ENCODE data around the gene SLC5A12. TPM values are rescaled to one million over a fixed set of nuclear protein-coding genes. Genes with fewer than 3 reads are reported as not detected.

SLC5A12 gene
- total RNA-seq, 1 experiment from 2014 or later: not detected

GRCh38 chr11:26734691-26735090 lies 12.8 kb upstream of the SLC5A12 start:
- H3K27ac ChIP-seq (ENCODE audit: low read length): no peak overlapping the region
- no peaks in the 10 kb centered on the region for H3K27me3 ChIP-seq (ENCODE audit: low read length)
- no peak for DNase-seq
- H3K79me2 ChIP-seq (ENCODE audit: low read length): no peaks in the 10 kb centered on the region
- no peak overlapping the region for H2AFZ ChIP-seq (ENCODE audit: low read length)
- no peaks in the 10 kb centered on the region for H3K9me2 ChIP-seq (replicated peaks; ENCODE audit: insufficient read depth, low read length)
- no peak overlapping the region for H3K9ac ChIP-seq (ENCODE audit: low read length)
- no peak overlapping the region for H3K4me3 ChIP-seq (ENCODE audit: low read length)
- H3K4me1 ChIP-seq (ENCODE audit: low read length): no peaks in the 10 kb centered on the region
- no peaks in the 10 kb centered on the region for H4K20me1 ChIP-seq (ENCODE audit: insufficient read depth, low read depth, low read length)
- H3K36me3 ChIP-seq (ENCODE audit: insufficient read depth, low read length): no peaks in the 10 kb centered on the region
- no peaks in the 10 kb centered on the region for H3K9me3 ChIP-seq (ENCODE audit: low read length)
- no peak overlapping the region for H3K4me2 ChIP-seq (ENCODE audit: low read depth, low read length, poor library complexity, severe bottlenecking)

- H3K79me2 ChIP-seq (ENCODE audit: low read length): no peaks in the 10 kb centered on the region
- no peak overlapping the region for H3K27ac ChIP-seq (ENCODE audit: low read length)
These were observed 9.2 kb upstream of the SLC5A12 start for GRCh38 chr11:26731084-26731456.

GRCh38 chr11:26730414-26731083 lies 8.7 kb upstream of the SLC5A12 start:
- Histone ChIP-seq H3K4me2 (ENCODE audit: low read depth, low read length, poor library complexity, severe bottlenecking) (no peak overlapping the region), H3K27me3 (ENCODE audit: low read length) (no peaks in the 10 kb centered on the region), H2AFZ (ENCODE audit: low read length) (no peak overlapping the region), H3K9me3 (ENCODE audit: low read length) (no peaks in the 10 kb centered on the region), H3K79me2 (ENCODE audit: low read length) (no peaks in the 10 kb centered on the region), H3K4me1 (ENCODE audit: low read length) (no peaks in the 10 kb centered on the region), H3K27ac (ENCODE audit: low read length) (no peak overlapping the region), H3K4me3 (ENCODE audit: low read length) (no peak overlapping the region), H3K9ac (ENCODE audit: low read length) (no peak overlapping the region), H3K9me2 (replicated peaks; ENCODE audit: insufficient read depth, low read length) (no peaks in the 10 kb centered on the region), H4K20me1 (ENCODE audit: insufficient read depth, low read depth, low read length) (no peaks in the 10 kb centered on the region), H3K36me3 (ENCODE audit: insufficient read depth, low read length) (no peaks in the 10 kb centered on the region)
- DNase-seq: no peak

More at GRCh38 chr11:26731084-26731456, 9.2 kb upstream of the SLC5A12 start:
- Histone ChIP-seq H2AFZ (ENCODE audit: low read length) (no peak overlapping the region), H3K4me2 (ENCODE audit: low read depth, low read length, poor library complexity, severe bottlenecking) (no peak overlapping the region), H3K4me3 (ENCODE audit: low read length) (no peak overlapping the region), H3K9ac (ENCODE audit: low read length) (no peak overlapping the region), H4K20me1 (ENCODE audit: insufficient read depth, low read depth, low read length) (no peaks in the 10 kb centered on the region), H3K4me1 (ENCODE audit: low read length) (no peaks in the 10 kb centered on the region), H3K9me2 (replicated peaks; ENCODE audit: insufficient read depth, low read length) (no peaks in the 10 kb centered on the region), H3K9me3 (ENCODE audit: low read length) (no peaks in the 10 kb centered on the region), H3K36me3 (ENCODE audit: insufficient read depth, low read length) (no peaks in the 10 kb centered on the region), H3K27me3 (ENCODE audit: low read length) (no peaks in the 10 kb centered on the region)
- DNase-seq: no peak

GRCh38 chr11:26729284-26729683 lies 7.4 kb upstream of the SLC5A12 start:
- DNase-seq: no peak
- no peak overlapping the region for H3K4me3 ChIP-seq (ENCODE audit: low read length)
- no peak overlapping the region for H3K9ac ChIP-seq (ENCODE audit: low read length)

GRCh38 chr11:26726960-26727359 lies 5.1 kb upstream of the SLC5A12 start:
- Histone ChIP-seq H3K4me1 (ENCODE audit: low read length) (no peaks in the 10 kb centered on the region), H3K4me2 (ENCODE audit: low read depth, low read length, poor library complexity, severe bottlenecking) (no peak overlapping the region), H3K79me2 (ENCODE audit: low read length) (no peaks in the 10 kb centered on the region), H3K27ac (ENCODE audit: low read length) (no peak overlapping the region), H3K9ac (ENCODE audit: low read length) (no peak overlapping the region), H3K9me3 (ENCODE audit: low read length) (no peaks in the 10 kb centered on the region), H3K4me3 (ENCODE audit: low read length) (no peak overlapping the region), H3K27me3 (ENCODE audit: low read length) (no peaks in the 10 kb centered on the region), H2AFZ (ENCODE audit: low read length) (no peak overlapping the region), H3K36me3 (ENCODE audit: insufficient read depth, low read length) (no peaks in the 10 kb centered on the region), H4K20me1 (ENCODE audit: insufficient read depth, low read depth, low read length) (no peaks in the 10 kb centered on the region), H3K9me2 (replicated peaks; ENCODE audit: insufficient read depth, low read length) (no peaks in the 10 kb centered on the region)
- no peak for DNase-seq

More at GRCh38 chr11:26729284-26729683, 7.4 kb upstream of the SLC5A12 start:
- Histone ChIP-seq H3K9me2 (replicated peaks; ENCODE audit: insufficient read depth, low read length) (no peaks in the 10 kb centered on the region), H2AFZ (ENCODE audit: low read length) (no peak overlapping the region), H3K27ac (ENCODE audit: low read length) (no peak overlapping the region), H3K27me3 (ENCODE audit: low read length) (no peaks in the 10 kb centered on the region), H3K79me2 (ENCODE audit: low read length) (no peaks in the 10 kb centered on the region), H3K4me2 (ENCODE audit: low read depth, low read length, poor library complexity, severe bottlenecking) (no peak overlapping the region), H3K36me3 (ENCODE audit: insufficient read depth, low read length) (no peaks in the 10 kb centered on the region), H3K9me3 (ENCODE audit: low read length) (no peaks in the 10 kb centered on the region), H4K20me1 (ENCODE audit: insufficient read depth, low read depth, low read length) (no peaks in the 10 kb centered on the region), H3K4me1 (ENCODE audit: low read length) (no peaks in the 10 kb centered on the region)

- Histone ChIP-seq H4K20me1 (ENCODE audit: insufficient read depth, low read depth, low read length) (no peaks in the 10 kb centered on the region), H3K4me2 (ENCODE audit: low read depth, low read length, poor library complexity, severe bottlenecking) (no peak overlapping the region), H3K36me3 (ENCODE audit: insufficient read depth, low read length) (no peaks in the 10 kb centered on the region), H2AFZ (ENCODE audit: low read length) (no peak overlapping the region), H3K27ac (ENCODE audit: low read length) (no peak overlapping the region), H3K4me3 (ENCODE audit: low read length) (no peak overlapping the region), H3K79me2 (ENCODE audit: low read length) (no peaks in the 10 kb centered on the region), H3K4me1 (ENCODE audit: low read length) (no peaks in the 10 kb centered on the region), H3K9ac (ENCODE audit: low read length) (no peak overlapping the region), H3K9me3 (ENCODE audit: low read length) (no peaks in the 10 kb centered on the region), H3K9me2 (replicated peaks; ENCODE audit: insufficient read depth, low read length) (no peaks in the 10 kb centered on the region), H3K27me3 (ENCODE audit: low read length) (no peaks in the 10 kb centered on the region)
- DNase-seq: no peak
These were observed 1.9 kb downstream of the SLC5A12 start for GRCh38 chr11:26719998-26720397.

- Histone ChIP-seq H3K9me3 (ENCODE audit: low read length) (no peaks in the 10 kb centered on the region), H3K27me3 (ENCODE audit: low read length) (no peaks in the 10 kb centered on the region), H3K27ac (ENCODE audit: low read length) (no peak overlapping the region), H3K9ac (ENCODE audit: low read length) (no peak overlapping the region), H3K4me3 (ENCODE audit: low read length) (no peak overlapping the region), H3K36me3 (ENCODE audit: insufficient read depth, low read length) (no peaks in the 10 kb centered on the region), H3K4me1 (ENCODE audit: low read length) (no peaks in the 10 kb centered on the region), H2AFZ (ENCODE audit: low read length) (no peak overlapping the region), H3K9me2 (replicated peaks; ENCODE audit: insufficient read depth, low read length) (no peaks in the 10 kb centered on the region), H3K79me2 (ENCODE audit: low read length) (no peaks in the 10 kb centered on the region), H3K4me2 (ENCODE audit: low read depth, low read length, poor library complexity, severe bottlenecking) (no peak overlapping the region), H4K20me1 (ENCODE audit: insufficient read depth, low read depth, low read length) (no peaks in the 10 kb centered on the region)
- DNase-seq: no peak
These were observed 2.4 kb downstream of the SLC5A12 start for GRCh38 chr11:26719289-26719973.

- Histone ChIP-seq H3K4me3 (ENCODE audit: low read length) (no peak overlapping the region), H3K36me3 (ENCODE audit: insufficient read depth, low read length) (no peaks in the 10 kb centered on the region), H2AFZ (ENCODE audit: low read length) (no peak overlapping the region), H3K9me2 (replicated peaks; ENCODE audit: insufficient read depth, low read length) (no peaks in the 10 kb centered on the region), H4K20me1 (ENCODE audit: insufficient read depth, low read depth, low read length) (no peaks in the 10 kb centered on the region), H3K4me1 (ENCODE audit: low read length) (no peaks in the 10 kb centered on the region), H3K27ac (ENCODE audit: low read length) (no peak overlapping the region), H3K4me2 (ENCODE audit: low read depth, low read length, poor library complexity, severe bottlenecking) (no peak overlapping the region), H3K79me2 (ENCODE audit: low read length) (no peaks in the 10 kb centered on the region), H3K9ac (ENCODE audit: low read length) (no peak overlapping the region), H3K9me3 (ENCODE audit: low read length) (no peaks in the 10 kb centered on the region), H3K27me3 (ENCODE audit: low read length) (no peaks in the 10 kb centered on the region)
- no peak for DNase-seq
These were observed 4.1 kb downstream of the SLC5A12 start for GRCh38 chr11:26717771-26718170.

All from Karpas-422 (cell line).